Activated CD4-positive, alpha-beta memory T cell treated with anti-CD3 and anti-CD28 coated beads for 36 hours (primary cell): ENCODE results near the gene CALB2. TPM values are rescaled to one million over a fixed set of nuclear protein-coding genes. Genes with fewer than 3 reads are reported as not detected.

Experiments
- CTCF ChIA-PET: fragments of 350-600 bp; sonication (Branson Sonifier 250); formaldehyde crosslinking; loops from one replicate; lab custom pipeline; 2021; ENCODE audit warnings: antibody characterized with exemption, inconsistent platforms; lab: Charles Lee
- POLR2A ChIA-PET: fragments of 350-600 bp; sonication (Branson Sonifier 250); formaldehyde crosslinking; loops from one replicate; lab custom pipeline; 2021; ENCODE audit warnings: antibody characterized with exemption; lab: Charles Lee
- DNase-seq: peaks from one replicate; pipeline ENCODE4 v3.0.0-alpha.2; 2020
- H3K27ac Mint-ChIP-seq: one replicate; pipeline ENCODE4 v1.8.0; 2021; ENCODE audit warnings: mixed read lengths
- H3K27me3 Mint-ChIP-seq: one replicate; pipeline ENCODE4 v1.8.0; 2021; ENCODE audit warnings: mixed read lengths
- H3K36me3 Mint-ChIP-seq: one replicate; pipeline ENCODE4 v1.8.0; 2021; ENCODE audit warnings: mixed read lengths
- H3K4me1 Mint-ChIP-seq: one replicate; pipeline ENCODE4 v1.8.0; 2021; ENCODE audit warnings: low read depth, mixed read lengths
- H3K4me3 Mint-ChIP-seq: one replicate; pipeline ENCODE4 v1.8.0; 2021; ENCODE audit warnings: mild to moderate bottlenecking, mixed read lengths
- H3K9me3 Mint-ChIP-seq: one replicate; pipeline ENCODE4 v1.8.0; 2021; ENCODE audit warnings: mixed read lengths
- intact Hi-C: fragments of 100-400 bp; cut with micrococcal nuclease; formaldehyde crosslinking; loops from one replicate; pipeline ENCODE4 v1.15.1; 2023
- total RNA-seq, 2 experiments: library from RNA; stranded (reverse); gene quantifications; one replicate each; pipeline ENCODE4 v1.2.3, GENCODE V29; 2021

Gene CALB2
- total RNA-seq, 2 experiments from 2014 or later = not detected

- Mint-ChIP-seq H3K36me3 (no peaks in the 10 kb centered on the region), H3K27me3 (peaks cover 21% of the 10 kb centered on the region)
- POLR2A ChIA-PET = no interaction called here
Measured at GRCh38 chr16:71404364-71404763, 45.8 kb downstream of the CALB2 start.

GRCh38 chr16:71406316-71406715 lies 47.8 kb downstream of the CALB2 start:
- Mint-ChIP-seq H3K4me3 (no peak overlapping the region), H3K27ac (no peak overlapping the region), H3K36me3 (no peaks in the 10 kb centered on the region), H3K4me1 (peaks cover 5% of the 10 kb centered on the region), H3K27me3 (peaks cover 22% of the 10 kb centered on the region), H3K9me3 (no peaks in the 10 kb centered on the region)
- ChIA-PET POLR2A (no interaction called here), CTCF (no interaction called here)
- intact Hi-C loops = no loop called here
- no peak for DNase-seq

More at GRCh38 chr16:71404364-71404763, 45.8 kb downstream of the CALB2 start:
- intact Hi-C loops = no loop called here
- no peak overlapping the region for H3K4me3 Mint-ChIP-seq
- DNase-seq = no peak
- H3K27ac Mint-ChIP-seq = no peak overlapping the region
- no peaks in the 10 kb centered on the region for H3K9me3 Mint-ChIP-seq
- peaks cover 5% of the 10 kb centered on the region for H3K4me1 Mint-ChIP-seq
- CTCF ChIA-PET = interaction anchor here (1.5 kb wide), 1 partner anchor 8 kb away, joined by 8 read pairs; no protein-coding TSS in a partner anchor

GRCh38 chr16:71406724-71407123 lies 48.2 kb downstream of the CALB2 start:
- H3K27me3 Mint-ChIP-seq = peaks cover 22% of the 10 kb centered on the region
- peaks cover 5% of the 10 kb centered on the region for H3K4me1 Mint-ChIP-seq

GRCh38 chr16:71407731-71408130 lies 49.2 kb downstream of the CALB2 start:
- no peaks in the 10 kb centered on the region for H3K9me3 Mint-ChIP-seq
- intact Hi-C loops = no loop called here
- H3K4me1 Mint-ChIP-seq = peaks cover 8% of the 10 kb centered on the region
- ChIA-PET POLR2A (no interaction called here), CTCF (no interaction called here)
- peaks cover 26% of the 10 kb centered on the region for H3K27me3 Mint-ChIP-seq
- no peak overlapping the region for H3K27ac Mint-ChIP-seq
- no peak for DNase-seq
- H3K36me3 Mint-ChIP-seq = no peaks in the 10 kb centered on the region
- no peak overlapping the region for H3K4me3 Mint-ChIP-seq

More at GRCh38 chr16:71406724-71407123, 48.2 kb downstream of the CALB2 start:
- Mint-ChIP-seq H3K4me3 (no peak overlapping the region), H3K27ac (no peak overlapping the region), H3K9me3 (no peaks in the 10 kb centered on the region), H3K36me3 (no peaks in the 10 kb centered on the region)
- intact Hi-C loops = no loop called here
- ChIA-PET POLR2A (no interaction called here), CTCF (no interaction called here)
- DNase-seq = no peak

GRCh38 chr16:71408536-71408935 lies 50.0 kb downstream of the CALB2 start:
- Mint-ChIP-seq H3K27ac (no peak overlapping the region), H3K4me3 (no peak overlapping the region), H3K27me3 (peaks cover 25% of the 10 kb centered on the region), H3K36me3 (no peaks in the 10 kb centered on the region), H3K4me1 (peaks cover 8% of the 10 kb centered on the region), H3K9me3 (no peaks in the 10 kb centered on the region)
- intact Hi-C loops = no loop called here
- POLR2A ChIA-PET = no interaction called here
- no peak for DNase-seq
- CTCF ChIA-PET = interaction anchor here (3.3 kb wide), 1 partner anchor 202 kb away, joined by 17 read pairs; no protein-coding TSS in a partner anchor

GRCh38 chr16:71409011-71409775 lies 50.7 kb downstream of the CALB2 start:
- intact Hi-C loops = no loop called here
- H3K27me3 Mint-ChIP-seq = peaks cover 27% of the 10 kb centered on the region
- no peak overlapping the region for H3K27ac Mint-ChIP-seq
- H3K4me1 Mint-ChIP-seq = peaks cover 8% of the 10 kb centered on the region
- no peak for DNase-seq
- no peak overlapping the region for H3K4me3 Mint-ChIP-seq
- ChIA-PET CTCF (interaction anchor here (3.3 kb wide), 1 partner anchor 202 kb away, joined by 17 read pairs; no protein-coding TSS in a partner anchor), POLR2A (no interaction called here)
- H3K36me3 Mint-ChIP-seq = no peaks in the 10 kb centered on the region
- no peaks in the 10 kb centered on the region for H3K9me3 Mint-ChIP-seq

GRCh38 chr16:71410146-71410545 lies 51.6 kb downstream of the CALB2 start:
- POLR2A ChIA-PET = no interaction called here
- CTCF ChIA-PET = interaction anchor here (1.4 to 5.3 kb wide), 4 partner anchors 13 to 201 kb away, joined by 3 to 141 read pairs (median 20); partner anchors contain the start of gene CALB2

GRCh38 chr16:71412270-71413160 lies 54.0 kb downstream of the CALB2 start:
- peaks cover 5% of the 10 kb centered on the region for H3K4me1 Mint-ChIP-seq
- H3K27ac Mint-ChIP-seq = no peak overlapping the region
- no peaks in the 10 kb centered on the region for H3K9me3 Mint-ChIP-seq
- intact Hi-C loops = loop anchor here (1.0 to 2.0 kb wide), 2 partner anchors 87 to 198 kb away; no protein-coding TSS in a partner anchor
- peak; percentile 71 for DNase-seq
- ChIA-PET CTCF (interaction anchor here (0.6 to 5.3 kb wide), 33 partner anchors 9 to 961 kb away, joined by 3 to 141 read pairs (median 4); partner anchors contain the start of genes CHST4, ZNF19 and ZNF23), POLR2A (interaction anchor here (0.6 kb wide), 1 partner anchor 124 kb away, joined by 3 read pairs; no protein-coding TSS in a partner anchor)
- H3K27me3 Mint-ChIP-seq = peaks cover 34% of the 10 kb centered on the region
- H3K36me3 Mint-ChIP-seq = no peaks in the 10 kb centered on the region
- H3K4me3 Mint-ChIP-seq = no peak overlapping the region

More at GRCh38 chr16:71410146-71410545, 51.6 kb downstream of the CALB2 start:
- Mint-ChIP-seq H3K36me3 (no peaks in the 10 kb centered on the region), H3K27ac (no peak overlapping the region), H3K9me3 (no peaks in the 10 kb centered on the region), H3K27me3 (peaks cover 27% of the 10 kb centered on the region), H3K4me3 (no peak overlapping the region), H3K4me1 (peaks cover 8% of the 10 kb centered on the region)
- no peak for DNase-seq
- intact Hi-C loops = no loop called here

GRCh38 chr16:71413341-71413740 lies 54.8 kb downstream of the CALB2 start:
- ChIA-PET POLR2A (no interaction called here), CTCF (interaction anchor here (0.6 to 5.3 kb wide), 27 partner anchors 10 to 960 kb away, joined by 3 to 141 read pairs (median 5); partner anchors contain the start of genes CHST4, ZNF19 and ZNF23)
- Mint-ChIP-seq H3K27ac (no peak overlapping the region), H3K9me3 (no peaks in the 10 kb centered on the region), H3K4me3 (no peak overlapping the region), H3K4me1 (peaks cover 3% of the 10 kb centered on the region), H3K27me3 (peaks cover 34% of the 10 kb centered on the region), H3K36me3 (no peaks in the 10 kb centered on the region)
- intact Hi-C loops = loop anchor here (2.0 kb wide), 1 partner anchor 197 kb away; no protein-coding TSS in a partner anchor
- DNase-seq = no peak

- H3K4me3 Mint-ChIP-seq = no peak overlapping the region
- no peak for DNase-seq
- H3K9me3 Mint-ChIP-seq = no peaks in the 10 kb centered on the region
- peaks cover 35% of the 10 kb centered on the region for H3K27me3 Mint-ChIP-seq
- intact Hi-C loops = no loop called here
- no peaks in the 10 kb centered on the region for H3K36me3 Mint-ChIP-seq
- ChIA-PET POLR2A (no interaction called here), CTCF (interaction anchor here (2.1 to 5.3 kb wide), 6 partner anchors 9 to 196 kb away, joined by 10 to 141 read pairs (median 22); no protein-coding TSS in a partner anchor)
- H3K27ac Mint-ChIP-seq = no peak overlapping the region
- peaks cover 3% of the 10 kb centered on the region for H3K4me1 Mint-ChIP-seq
Measured at GRCh38 chr16:71414038-71414437, 55.5 kb downstream of the CALB2 start.

GRCh38 chr16:71421911-71422310 lies 63.4 kb downstream of the CALB2 start:
- ChIA-PET CTCF (interaction anchor here (0.7 to 3.4 kb wide), 6 partner anchors 10 to 231 kb away, joined by 3 to 22 read pairs (median 4); no protein-coding TSS in a partner anchor), POLR2A (no interaction called here)
- Mint-ChIP-seq H3K27me3 (peaks cover 31% of the 10 kb centered on the region), H3K36me3 (no peaks in the 10 kb centered on the region), H3K27ac (no peak overlapping the region), H3K4me3 (no peak overlapping the region), H3K4me1 (peaks cover 5% of the 10 kb centered on the region), H3K9me3 (no peaks in the 10 kb centered on the region)
- intact Hi-C loops = no loop called here
- peak; percentile 54 for DNase-seq
